Lower lobe of right lung (tissue), 2 donors: ENCODE results near the gene GALE. TPM values are rescaled to one million over a fixed set of nuclear protein-coding genes. Genes with fewer than 3 reads are reported as not detected.
A peak's percentile ranks its signal among the peaks of the same experiment; 100 is the strongest.

Experiments used
- ATAC-seq, 2 donors: fragments of 200-7000 bp; cut with Tn5 transposase; one replicate each; pipeline ENCODE4 v1.9.1; 2020 to 2022; ENCODE audit warnings: mild to moderate bottlenecking in 2 of 2, moderate library complexity in 2 of 2
- DNase-seq: peaks from one replicate; pipeline ENCODE4 v3.0.0-alpha.2; 2020
- H3K27ac ChIP-seq: fragments of 200-600 bp; one replicate; pipeline ENCODE4 v1.8.0; 2022
- H3K27me3 ChIP-seq: fragments of 200-600 bp; one replicate; pipeline ENCODE4 v1.8.0; 2022; ENCODE audit warnings: low read depth
- H3K36me3 ChIP-seq: fragments of 200-600 bp; one replicate; pipeline ENCODE4 v1.8.0; 2022; ENCODE audit warnings: mild to moderate bottlenecking
- H3K4me1 ChIP-seq: fragments of 200-600 bp; one replicate; pipeline ENCODE4 v1.8.0; 2022
- H3K4me3 ChIP-seq: fragments of 200-600 bp; one replicate; pipeline ENCODE4 v1.8.0; 2022; ENCODE audit warnings: mild to moderate bottlenecking
- H3K9me3 ChIP-seq: fragments of 200-600 bp; one replicate; pipeline ENCODE4 v1.8.0; 2022
- CTCF ChIP-seq: fragments of 200-600 bp; IDR thresholded peaks from one replicate; pipeline ENCODE4 v1.8.0; 2022; ENCODE audit warnings: antibody characterized with exemption, mild to moderate bottlenecking
- intact Hi-C: fragments of 100-400 bp; cut with DNase I; formaldehyde crosslinking; loops from one replicate; pipeline ENCODE4 v1.11.0; 2022
- total RNA-seq: library from RNA; stranded (reverse); fragmentation: NEBNext Ultra II Directional; extraction: Animal tissue kit (Norgen Biotek cat#: 25700); gene quantifications from one replicate; pipeline ENCODE4 v1.2.1, GENCODE V29; 2021
- donor health status: DM: no; HTN: yes; CAD: no; lungs with severe emphysema.

GALE gene
- total RNA-seq, 1 donor from 2014 or later: 49.8 TPM

- peaks cover 8% of the 10 kb centered on the region for H3K4me1 ChIP-seq
- intact Hi-C loops: no loop called here
- ATAC-seq: peak in 1 of 2 donors; percentile 15
- H3K36me3 ChIP-seq: no peaks in the 10 kb centered on the region
- H3K9me3 ChIP-seq: no peaks in the 10 kb centered on the region
- peak overlapping the region; percentile 95 for H3K27ac ChIP-seq
- no peak for DNase-seq
- H3K4me3 ChIP-seq: peak overlapping the region; percentile 93
- no peak for TF ChIP-seq CTCF
- no peaks in the 10 kb centered on the region for H3K27me3 ChIP-seq
Measured at GRCh38 chr1:23825762-23826522, 25.4 kb upstream of the GALE start.

- TF ChIP-seq CTCF: no peak
- Histone ChIP-seq H3K4me1 (peaks cover 8% of the 10 kb centered on the region), H3K9me3 (no peaks in the 10 kb centered on the region), H3K27me3 (no peaks in the 10 kb centered on the region), H3K4me3 (peak within 1 kb of the TSS; percentile 93), H3K27ac (peak within 1 kb of the TSS; percentile 95), H3K36me3 (peaks cover 3% of the 10 kb centered on the region)
- peak; percentile 99 to 100 for ATAC-seq
- DNase-seq: peak; percentile 94
- intact Hi-C loops: no loop called here
Measured at GRCh38 chr1:23825076-23825761, 24.7 kb upstream of the GALE start, which contains the start of gene HMGCL. Gene HMGCL (minus strand): TSS chr1:23825429. CDS start chr1:23825415, 14 bp downstream.

GRCh38 chr1:23824711-23825075 is 24.1 kb upstream of the GALE start:
- no peaks in the 10 kb centered on the region for H3K27me3 ChIP-seq
- H3K4me1 ChIP-seq: peaks cover 8% of the 10 kb centered on the region
- no peaks in the 10 kb centered on the region for H3K9me3 ChIP-seq
- peaks cover 8% of the 10 kb centered on the region for H3K36me3 ChIP-seq
- H3K27ac ChIP-seq: peak overlapping the region; percentile 95
- peak in 1 of 2 donors; percentile 14 for ATAC-seq
- no peak for TF ChIP-seq CTCF
- DNase-seq: no peak
- intact Hi-C loops: no loop called here
- H3K4me3 ChIP-seq: peak overlapping the region; percentile 93

- ATAC-seq: no peak
- Histone ChIP-seq H3K36me3 (peaks cover 17% of the 10 kb centered on the region), H3K4me1 (peaks cover 8% of the 10 kb centered on the region), H3K4me3 (no peak overlapping the region), H3K9me3 (no peaks in the 10 kb centered on the region), H3K27me3 (no peaks in the 10 kb centered on the region), H3K27ac (no peak overlapping the region)
- intact Hi-C loops: no loop called here
- TF ChIP-seq CTCF: no peak
- DNase-seq: no peak
Measured at GRCh38 chr1:23823767-23824166, 23.2 kb upstream of the GALE start.

GRCh38 chr1:23817633-23818032 is 17.1 kb upstream of the GALE start:
- no peak for TF ChIP-seq CTCF

More at GRCh38 chr1:23817633-23818032, 17.1 kb upstream of the GALE start:
- ATAC-seq: no peak
- DNase-seq: no peak
- intact Hi-C loops: no loop called here
- Histone ChIP-seq H3K9me3 (no peaks in the 10 kb centered on the region), H3K27ac (no peak overlapping the region), H3K27me3 (no peaks in the 10 kb centered on the region), H3K4me1 (no peaks in the 10 kb centered on the region), H3K36me3 (peaks cover 79% of the 10 kb centered on the region), H3K4me3 (no peak overlapping the region)
